CD4-positive, alpha-beta T cell treated with Interleukin-21 for 1 hour (primary cell): Measurements from ENCODE around the gene CLDN7.
A peak's percentile ranks its signal among the peaks of the same experiment; 100 is the strongest.

Source experiments
- DNase-seq: peaks from one replicate; pipeline ENCODE4 v3.0.0-alpha.2; 2020

The CLDN7 gene

GRCh38 chr17:7218166-7218565 is 44.1 kb downstream of the CLDN7 start:
- no peak for DNase-seq

DNA sequence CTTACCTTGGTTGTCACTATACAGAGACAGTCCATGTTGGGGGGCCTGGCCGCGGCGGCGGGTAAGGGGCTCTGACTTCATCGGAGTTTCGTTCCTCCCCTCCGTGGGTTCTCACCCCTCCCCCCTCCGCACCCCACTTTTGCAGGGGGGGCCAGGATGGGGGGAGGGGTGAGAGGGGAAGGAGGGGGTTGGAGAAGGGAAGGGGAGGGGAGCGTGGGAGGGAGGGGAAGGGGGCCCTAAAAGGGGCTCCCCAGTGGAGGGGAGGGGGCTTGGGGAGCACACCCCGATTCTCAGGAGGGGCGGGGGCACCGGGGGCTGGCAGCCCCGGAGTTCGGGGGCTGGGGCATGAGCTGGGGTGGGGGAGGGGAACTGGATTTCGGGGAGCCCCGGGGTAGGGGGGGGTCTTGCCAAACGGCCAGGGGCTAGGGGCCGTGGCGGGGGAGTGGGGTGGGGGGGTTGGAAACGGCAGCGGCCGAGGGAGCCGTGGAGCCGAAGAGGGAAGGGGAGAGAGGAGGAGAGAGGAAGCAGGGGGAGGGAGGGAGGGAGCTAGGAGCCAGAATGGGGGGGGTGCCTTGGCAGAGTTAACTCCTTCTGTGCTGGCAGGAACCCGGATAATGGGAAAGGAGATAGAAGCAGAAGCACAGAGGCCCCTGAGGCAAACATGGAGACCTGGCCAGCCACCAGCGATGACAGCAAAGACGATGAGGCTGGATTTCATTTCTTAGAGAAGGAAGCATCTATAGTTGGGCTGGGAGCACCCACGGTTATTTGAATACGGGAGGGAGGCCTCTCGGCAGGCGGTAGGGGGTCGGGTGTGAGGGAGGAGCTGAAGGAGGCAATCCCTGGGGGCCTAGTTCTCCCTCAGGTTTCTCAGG is 44.9 kb downstream of the CLDN7 start:
- no peak for DNase-seq

- no peak for DNase-seq
These were observed 45.8 kb downstream of the CLDN7 start for GRCh38 chr17:7216242-7217112.

GRCh38 chr17:7215652-7216180 is 46.6 kb downstream of the CLDN7 start:
- DNase-seq = no peak

DNA sequence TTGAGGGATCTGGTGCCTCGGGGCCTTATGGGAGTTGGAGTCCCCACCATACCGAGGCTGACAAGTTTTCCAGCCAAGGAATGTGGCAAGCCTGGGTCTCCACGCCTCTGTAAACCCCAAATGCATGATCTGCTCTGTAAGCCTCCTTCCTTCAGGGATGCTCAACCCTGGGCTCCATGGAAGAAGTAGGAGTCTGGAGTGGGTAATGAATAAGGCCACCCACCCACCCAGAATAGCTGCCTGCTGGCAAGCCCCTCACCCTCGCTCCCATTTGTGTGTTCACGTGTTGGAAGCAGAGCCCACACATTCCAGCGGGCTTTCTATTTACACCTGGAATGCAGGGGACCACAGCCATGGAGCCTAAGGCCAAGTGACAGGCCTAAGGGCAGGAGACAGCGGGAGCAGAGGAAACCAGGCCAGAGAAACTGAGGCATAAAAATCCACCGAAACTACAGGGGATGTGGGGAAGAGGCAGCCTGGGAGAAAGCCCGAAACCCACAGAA is 47.1 kb downstream of the CLDN7 start:
- DNase-seq = no peak

- DNase-seq = peak; percentile 99
These were observed 47.8 kb downstream of the CLDN7 start for GRCh38 chr17:7214300-7215135.

DNA sequence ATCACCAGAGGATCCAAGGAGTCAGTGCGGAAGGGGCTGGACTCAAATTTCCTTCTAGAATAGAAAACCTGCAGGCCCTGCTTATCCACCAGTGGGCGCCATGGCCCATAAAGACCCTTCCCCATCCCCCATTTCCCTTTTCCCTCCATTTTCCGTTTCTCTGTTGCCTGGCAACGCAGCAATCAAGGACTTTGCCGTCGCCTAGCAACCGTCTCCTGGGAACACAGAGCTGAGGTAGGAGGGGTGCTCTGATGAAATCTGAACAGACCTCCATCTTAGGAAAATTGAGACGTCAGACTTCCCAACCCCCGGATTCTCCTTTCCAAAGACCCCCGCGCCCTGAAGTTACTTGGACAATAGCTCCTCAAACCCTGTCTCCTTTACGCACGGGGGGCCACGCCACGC is 48.4 kb downstream of the CLDN7 start:
- DNase-seq = peak; percentile 91

DNA sequence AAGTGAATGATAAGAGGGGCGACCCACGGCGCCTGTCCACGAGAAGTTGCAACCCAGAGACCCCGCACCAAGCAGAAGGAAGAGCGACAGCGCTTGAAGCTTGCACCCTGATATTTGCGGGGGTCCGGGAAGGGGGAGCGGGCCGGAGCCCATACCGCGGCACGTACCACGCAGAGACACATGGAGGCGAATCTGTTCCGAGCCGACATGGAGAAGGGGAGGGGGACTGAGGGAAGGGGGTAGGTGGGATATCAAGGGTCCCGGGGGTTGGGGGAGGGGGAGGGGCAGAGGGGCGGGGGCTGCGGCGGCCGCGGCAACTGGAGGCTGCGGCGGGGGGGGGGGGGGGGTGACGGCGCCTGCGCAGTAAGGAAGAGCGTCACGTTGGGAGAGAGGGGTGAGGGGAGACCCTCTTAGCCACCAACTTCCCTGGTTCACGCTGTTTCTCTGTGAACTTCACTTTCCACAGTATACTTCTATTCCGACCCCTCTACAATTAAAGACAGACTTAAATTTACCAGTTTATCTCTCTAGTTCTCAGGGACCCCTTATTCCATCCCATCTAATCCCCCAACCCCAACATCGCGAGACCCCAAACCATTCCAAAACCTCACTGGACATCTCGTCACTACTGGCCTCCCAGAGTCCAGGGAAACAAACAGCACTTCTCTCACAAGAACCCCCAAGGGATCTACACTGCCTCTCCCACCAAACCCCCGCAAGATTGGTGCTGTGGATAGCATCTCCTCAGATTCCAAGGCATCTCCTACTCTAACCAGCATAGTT is 50.6 kb downstream of the CLDN7 start:
- DNase-seq = no peak
